DOHH2 (cell line): Measurements from ENCODE around the gene PARPBP.

Experiments
- H3F3A ChIP-seq: fragments of 200-600 bp; sonication (generic), shearing (Covaris generic); 2 replicates; pipeline ENCODE4 v1.6.0; 2016; ENCODE audit warnings: antibody characterized with exemption, mild to moderate bottlenecking; ENCODE audit not compliant: control insufficient read depth, insufficient read depth
- H3K27ac ChIP-seq: fragments of 200-600 bp; sonication (generic); 2 replicates; pipeline ENCODE4 v1.5.1; 2014; ENCODE audit warnings: low read depth, mild to moderate bottlenecking, low read length, moderate library complexity
- H3K27me3 ChIP-seq: fragments of 200-600 bp; sonication (generic); 2 replicates; pipeline ENCODE4 v1.6.1; 2014; ENCODE audit warnings: mild to moderate bottlenecking, low read length, mixed read lengths; ENCODE audit not compliant: control insufficient read depth
- H3K36me3 ChIP-seq: fragments of 200-600 bp; sonication (generic); 2 replicates; pipeline ENCODE4 v1.6.1; 2014; ENCODE audit warnings: mild to moderate bottlenecking, low read length, moderate library complexity, mixed read lengths; ENCODE audit not compliant: control insufficient read depth
- H3K4me1 ChIP-seq: fragments of 200-600 bp; sonication (generic); 2 replicates; pipeline ENCODE4 v1.6.1; 2014; ENCODE audit warnings: mild to moderate bottlenecking, low read length, mixed read lengths; ENCODE audit not compliant: control insufficient read depth
- H3K4me2 ChIP-seq: fragments of 200-600 bp; sonication (generic); 2 replicates; pipeline ENCODE4 v1.6.0; 2014; ENCODE audit warnings: mild to moderate bottlenecking, low read length, moderate library complexity
- H3K4me3 ChIP-seq: fragments of 200-600 bp; sonication (generic); 2 replicates; pipeline ENCODE4 v1.5.1; 2014; ENCODE audit warnings: mild to moderate bottlenecking, low read length, mixed read lengths
- H3K79me2 ChIP-seq: fragments of 200-600 bp; sonication (generic); 2 replicates; pipeline ENCODE4 v1.6.1; 2014; ENCODE audit warnings: mild to moderate bottlenecking, low read length, mixed read lengths; ENCODE audit not compliant: control insufficient read depth
- H3K9me2 ChIP-seq: fragments of 200-600 bp; sonication (generic); replicated peaks from 2 replicates; pipeline ENCODE4 v1.6.1; 2014; ENCODE audit warnings: mild to moderate bottlenecking, low read length, mixed read lengths; ENCODE audit not compliant: control insufficient read depth
- H3K9me3 ChIP-seq: fragments of 200-600 bp; sonication (generic); 2 replicates; pipeline ENCODE4 v1.6.1; 2014; ENCODE audit warnings: antibody characterized with exemption, low read length, mixed read lengths; ENCODE audit not compliant: control insufficient read depth, insufficient read depth
- H4K20me1 ChIP-seq: fragments of 200-600 bp; sonication (generic); 2 replicates; pipeline ENCODE4 v1.6.0; 2014; ENCODE audit warnings: low read depth, mild to moderate bottlenecking, antibody characterized with exemption, low read length, moderate library complexity; ENCODE audit not compliant: control insufficient read depth, insufficient read depth
- EZH2phosphoT487 ChIP-seq: fragments of 200-600 bp; sonication (generic); IDR thresholded peaks from 2 replicates; pipeline ENCODE4 v1.6.1; 2017; ENCODE audit warnings: borderline replicate concordance, mild to moderate bottlenecking, antibody characterized with exemption, low read length, moderate library complexity, mixed read lengths
- TF ChIP-seq, protein P1 (sequence below): fragments of 200-600 bp; sonication (generic); IDR thresholded peaks from one replicate; pipeline ENCODE4 v1.5.1; 2014; ENCODE audit warnings: antibody characterized with exemption, mild to moderate bottlenecking, low read depth, low read length; ENCODE audit not compliant: poor library complexity, severe bottlenecking

PARPBP gene

DNA sequence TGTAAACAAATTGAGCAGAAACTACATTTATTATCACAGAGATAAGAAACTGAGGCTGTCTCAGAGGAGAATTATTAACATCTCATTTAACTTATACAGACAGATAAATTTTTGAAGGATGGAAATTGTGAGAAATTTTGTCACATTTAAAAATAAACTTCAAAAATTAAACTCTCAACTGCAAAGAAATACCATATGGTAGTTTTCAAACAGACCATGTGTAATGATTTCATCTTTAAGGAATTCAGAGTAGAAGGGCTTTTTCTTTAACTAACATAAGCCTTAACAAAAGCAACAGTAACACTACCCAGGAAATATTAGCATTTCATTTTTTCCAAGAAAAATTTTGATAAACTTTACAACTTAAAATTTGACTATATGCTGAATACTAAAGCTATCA, 26.7 kb upstream of the PARPBP start:
- Histone ChIP-seq H4K20me1 (no peaks in the 10 kb centered on the region), H3K79me2 (no peaks in the 10 kb centered on the region), H3F3A (no peaks in the 10 kb centered on the region; the same call in 1 of the 2 replicates), H3K9me3 (no peaks in the 10 kb centered on the region), H3K4me2 (no peak overlapping the region), H3K27ac (no peak overlapping the region), H3K4me1 (no peaks in the 10 kb centered on the region), H3K9me2 (no peaks in the 10 kb centered on the region), H3K36me3 (peaks cover 67% of the 10 kb centered on the region), H3K27me3 (no peaks in the 10 kb centered on the region), H3K4me3 (no peak overlapping the region)
- TF ChIP-seq, protein P1, sequence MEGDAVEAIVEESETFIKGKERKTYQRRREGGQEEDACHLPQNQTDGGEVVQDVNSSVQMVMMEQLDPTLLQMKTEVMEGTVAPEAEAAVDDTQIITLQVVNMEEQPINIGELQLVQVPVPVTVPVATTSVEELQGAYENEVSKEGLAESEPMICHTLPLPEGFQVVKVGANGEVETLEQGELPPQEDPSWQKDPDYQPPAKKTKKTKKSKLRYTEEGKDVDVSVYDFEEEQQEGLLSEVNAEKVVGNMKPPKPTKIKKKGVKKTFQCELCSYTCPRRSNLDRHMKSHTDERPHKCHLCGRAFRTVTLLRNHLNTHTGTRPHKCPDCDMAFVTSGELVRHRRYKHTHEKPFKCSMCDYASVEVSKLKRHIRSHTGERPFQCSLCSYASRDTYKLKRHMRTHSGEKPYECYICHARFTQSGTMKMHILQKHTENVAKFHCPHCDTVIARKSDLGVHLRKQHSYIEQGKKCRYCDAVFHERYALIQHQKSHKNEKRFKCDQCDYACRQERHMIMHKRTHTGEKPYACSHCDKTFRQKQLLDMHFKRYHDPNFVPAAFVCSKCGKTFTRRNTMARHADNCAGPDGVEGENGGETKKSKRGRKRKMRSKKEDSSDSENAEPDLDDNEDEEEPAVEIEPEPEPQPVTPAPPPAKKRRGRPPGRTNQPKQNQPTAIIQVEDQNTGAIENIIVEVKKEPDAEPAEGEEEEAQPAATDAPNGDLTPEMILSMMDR, result no peak
- TF ChIP-seq EZH2phosphoT487, result no peak

DNA sequence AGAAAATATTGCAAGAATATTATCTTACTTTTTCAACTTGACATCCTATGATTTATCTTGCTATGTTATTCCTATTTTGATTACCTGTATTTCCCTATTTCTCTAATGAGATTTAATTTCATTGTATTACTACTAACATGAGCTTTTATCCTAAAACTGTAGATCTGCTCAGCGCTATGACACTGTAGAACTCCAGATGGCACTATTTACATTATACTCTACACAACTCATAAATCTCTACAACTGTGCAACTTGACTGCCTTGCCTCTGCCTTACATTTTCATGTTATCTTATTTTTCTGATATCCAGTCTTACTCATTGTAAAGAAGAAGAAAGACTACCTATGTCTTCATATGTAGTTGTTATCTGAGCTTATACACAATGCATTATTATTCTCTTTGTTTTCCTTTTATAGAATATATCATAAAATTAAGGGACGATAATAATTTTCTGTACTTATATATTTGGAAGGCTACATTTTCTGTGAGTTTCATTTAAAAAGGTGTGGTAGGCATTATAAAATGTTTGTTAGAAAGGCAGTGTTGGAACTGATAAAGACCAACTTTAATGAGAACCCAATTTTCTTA, 24.2 kb upstream of the PARPBP start:
- H4K20me1 ChIP-seq, result no peaks in the 10 kb centered on the region
- H3K9me3 ChIP-seq, result no peaks in the 10 kb centered on the region
- H3K79me2 ChIP-seq, result no peaks in the 10 kb centered on the region
- H3K4me2 ChIP-seq, result no peak overlapping the region
- H3K4me3 ChIP-seq, result no peak overlapping the region
- TF ChIP-seq, protein P1, result peak; percentile 69
- no peak for TF ChIP-seq EZH2phosphoT487
- H3F3A ChIP-seq, result no peaks in the 10 kb centered on the region; the same call in 1 of the 2 replicates
- H3K27ac ChIP-seq, result no peak overlapping the region
- no peaks in the 10 kb centered on the region for H3K9me2 ChIP-seq
- no peaks in the 10 kb centered on the region for H3K4me1 ChIP-seq
- peaks cover 81% of the 10 kb centered on the region for H3K36me3 ChIP-seq
- H3K27me3 ChIP-seq, result no peaks in the 10 kb centered on the region

DNA sequence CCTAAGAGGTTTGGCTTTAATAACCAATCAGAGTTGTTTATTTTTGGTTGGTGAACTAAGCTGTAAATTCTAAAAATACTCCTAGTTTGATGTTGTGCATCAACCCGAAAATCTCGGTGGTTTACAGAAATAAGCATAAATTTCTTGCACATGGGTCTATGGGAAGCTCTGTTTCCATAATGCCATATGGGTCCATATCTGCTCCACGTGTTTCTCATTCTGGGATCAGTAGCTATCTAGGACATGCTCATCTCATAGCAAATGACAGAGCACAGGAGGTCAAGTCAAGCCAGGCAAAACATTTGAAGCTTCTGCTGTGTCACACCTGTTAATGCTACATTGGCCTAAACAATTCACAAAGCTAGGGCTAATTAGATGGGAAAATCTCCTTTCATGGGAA, 23.1 kb upstream of the PARPBP start:
- H3K4me2 ChIP-seq, result no peak overlapping the region

More for the DNA sequence above, 23.1 kb upstream of the PARPBP start:
- no peaks in the 10 kb centered on the region for H3K27me3 ChIP-seq
- H3F3A ChIP-seq, result no peaks in the 10 kb centered on the region; the same call in 1 of the 2 replicates
- no peak overlapping the region for H3K4me3 ChIP-seq
- no peaks in the 10 kb centered on the region for H3K79me2 ChIP-seq
- H3K4me1 ChIP-seq, result no peaks in the 10 kb centered on the region
- TF ChIP-seq, protein P1, result no peak
- TF ChIP-seq EZH2phosphoT487, result no peak
- H3K36me3 ChIP-seq, result peaks cover 84% of the 10 kb centered on the region
- no peaks in the 10 kb centered on the region for H3K9me3 ChIP-seq
- H4K20me1 ChIP-seq, result no peaks in the 10 kb centered on the region
- H3K27ac ChIP-seq, result no peak overlapping the region
- no peaks in the 10 kb centered on the region for H3K9me2 ChIP-seq
